Measurements from ENCODE around the gene UPK3A.
"Not testable (repeated sequence)": the region's sequence is repeated elsewhere in the genome, so short reads cannot be mapped to it uniquely, and the experiment has no call there.

The UPK3A gene

DNA sequence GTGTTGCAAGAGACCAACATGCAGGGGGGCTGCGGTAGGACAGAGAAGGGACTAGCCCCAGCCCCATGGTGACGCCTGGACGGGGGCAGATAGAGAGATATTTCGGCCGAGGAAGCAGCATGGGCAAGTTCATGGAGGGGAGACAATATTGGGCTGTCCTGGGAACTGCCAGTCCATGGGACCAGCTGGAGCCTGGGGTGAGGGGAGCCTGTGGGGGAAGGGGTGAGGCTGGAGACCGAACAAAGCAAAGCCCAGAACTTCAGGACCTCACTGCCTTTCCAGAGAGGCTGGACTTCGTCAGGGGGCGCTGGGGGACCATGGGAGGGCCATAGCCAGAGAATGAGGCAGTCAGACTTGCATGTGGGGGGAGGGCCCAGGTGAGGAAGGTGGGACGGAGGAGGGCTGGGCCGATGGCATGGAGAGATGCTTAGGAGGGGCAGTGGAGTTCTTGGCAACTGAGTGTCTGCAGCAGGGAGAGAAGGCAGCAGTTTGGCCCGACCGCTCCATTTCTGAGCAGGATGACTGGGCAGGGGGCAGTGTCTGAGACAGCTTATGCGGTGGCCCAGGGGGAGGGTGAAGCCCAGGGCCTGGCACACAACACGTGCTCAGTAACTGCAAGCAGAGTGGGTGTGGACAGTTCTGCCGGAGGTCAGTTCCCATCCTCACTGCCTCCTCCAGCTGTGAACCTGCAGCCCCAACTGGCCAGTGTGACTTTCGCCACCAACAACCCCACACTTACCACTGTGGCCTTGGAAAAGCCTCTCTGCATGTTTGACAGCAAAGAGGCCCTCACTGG is 712 bp downstream of the UPK3A start:
- no peak for DNase-seq

DNA sequence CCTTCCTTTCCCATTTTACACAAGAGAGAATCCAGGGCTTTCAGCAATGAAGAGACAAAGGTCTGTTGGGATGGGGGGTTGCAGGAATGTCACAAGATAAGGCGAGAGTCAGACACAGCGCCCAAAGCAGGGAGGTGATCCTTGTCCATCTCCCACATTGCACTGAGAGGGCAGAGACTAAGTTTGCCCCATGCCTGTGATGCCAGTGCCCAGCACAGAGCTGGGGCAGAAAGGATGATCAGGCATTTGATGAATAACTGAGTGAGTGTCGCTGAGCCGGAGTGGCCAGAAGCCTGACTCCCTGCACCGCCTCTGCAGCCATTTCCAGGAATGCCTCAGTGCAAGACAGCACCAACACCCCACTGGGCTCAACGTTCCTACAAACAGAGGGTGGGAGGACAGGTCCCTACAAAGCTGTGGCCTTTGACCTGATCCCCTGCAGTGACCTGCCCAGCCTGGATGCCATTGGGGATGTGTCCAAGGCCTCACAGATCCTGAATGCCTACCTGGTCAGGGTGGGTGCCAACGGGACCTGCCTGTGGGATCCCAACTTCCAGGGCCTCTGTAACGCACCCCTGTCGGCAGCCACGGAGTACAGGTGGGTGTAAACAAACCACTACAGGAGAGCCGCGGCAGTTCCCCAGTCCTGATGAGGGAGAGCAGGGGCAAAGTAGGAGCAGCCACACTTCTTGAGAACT is 2.3 kb downstream of the UPK3A start:
- DNase-seq = no peak

DNA sequence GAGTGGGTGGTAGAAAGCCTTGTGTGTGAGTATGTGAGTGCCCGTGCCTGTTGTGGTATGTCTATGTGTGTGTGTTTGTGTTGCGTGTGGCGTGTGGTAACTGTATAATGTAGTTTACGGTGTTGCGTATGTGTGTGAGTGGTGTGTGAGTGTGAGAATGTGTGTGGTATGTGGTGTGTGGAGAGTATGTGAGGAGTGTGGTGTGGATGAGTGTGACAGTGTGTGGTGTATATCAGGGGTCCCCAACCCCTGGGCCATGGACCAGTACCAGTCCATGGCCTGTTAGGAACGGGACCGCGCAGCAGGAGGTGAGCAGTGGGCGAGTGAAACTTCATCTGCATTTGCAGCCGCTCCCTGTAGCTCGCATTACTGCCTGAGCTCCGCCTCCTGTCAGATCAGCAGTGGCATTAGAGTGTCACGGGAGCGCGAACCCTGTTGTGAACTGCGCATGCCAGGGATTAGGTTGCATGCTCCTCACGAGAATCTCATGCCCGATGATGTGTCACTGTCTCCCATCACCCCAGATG is 5.7 kb downstream of the UPK3A start:
- DNase-seq = peak; percentile 88

DNA sequence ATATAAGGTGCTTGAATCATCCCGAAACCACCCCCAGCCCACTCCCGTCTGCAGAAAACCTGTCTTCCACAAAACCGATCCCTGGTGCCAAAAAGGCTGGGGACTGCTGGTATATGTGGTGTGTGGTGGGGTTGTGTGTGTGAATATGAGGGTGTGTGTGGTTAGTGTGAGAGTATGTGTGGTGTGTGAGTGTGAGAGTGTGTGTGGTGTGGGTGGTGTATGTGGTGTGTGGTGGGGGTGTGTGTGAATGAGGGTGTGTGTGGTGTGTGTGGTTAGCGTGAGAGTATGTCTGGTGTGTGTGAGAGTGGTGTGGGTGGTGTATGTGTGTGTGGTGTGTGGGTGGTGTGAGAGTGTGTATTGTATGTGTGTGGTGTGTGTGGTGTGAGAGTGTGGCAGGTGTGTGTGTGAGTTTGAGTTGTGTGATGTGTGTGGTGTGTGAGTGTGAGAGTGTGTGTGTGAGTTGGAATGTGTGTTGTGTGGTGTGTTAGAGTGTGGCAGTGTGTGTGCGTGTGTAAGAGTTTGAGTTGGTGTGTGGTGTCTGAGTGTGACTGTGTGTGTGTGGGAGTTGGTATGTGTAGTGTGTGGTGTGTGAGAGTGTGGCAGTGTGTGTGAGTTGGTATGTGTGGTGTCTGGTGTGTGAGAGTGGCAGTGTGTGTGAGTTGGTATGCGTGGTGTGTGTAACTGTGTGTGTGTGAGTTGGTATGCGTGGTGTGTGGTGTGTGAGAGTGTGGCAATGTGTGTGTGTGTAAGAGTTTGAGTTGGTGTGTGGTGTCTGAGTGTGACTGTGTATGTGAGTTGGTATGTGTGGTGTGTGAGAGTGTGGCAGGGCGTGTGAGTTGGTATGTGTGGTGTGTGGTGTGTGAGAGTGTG is 6.5 kb downstream of the UPK3A start:
- no peak for DNase-seq

DNA sequence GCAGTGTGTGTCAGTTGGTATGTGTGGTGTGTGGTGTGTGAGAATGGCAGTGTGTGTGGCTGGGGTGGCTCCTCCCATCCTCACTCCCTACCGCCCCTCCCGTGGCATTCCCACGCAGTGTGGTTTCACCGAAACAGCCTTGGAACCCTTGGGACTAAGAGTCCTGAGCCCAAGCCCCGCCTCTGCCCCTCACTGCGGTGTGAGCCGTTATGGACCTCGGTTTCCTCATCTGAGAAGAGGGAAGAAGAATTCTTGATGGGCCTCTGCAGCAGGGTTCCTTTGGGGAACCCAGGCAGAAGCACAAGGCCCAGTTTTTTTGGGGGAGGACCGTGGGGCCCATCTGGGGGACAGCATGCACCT is 7.2 kb downstream of the UPK3A start:
- no peak for DNase-seq

DNA sequence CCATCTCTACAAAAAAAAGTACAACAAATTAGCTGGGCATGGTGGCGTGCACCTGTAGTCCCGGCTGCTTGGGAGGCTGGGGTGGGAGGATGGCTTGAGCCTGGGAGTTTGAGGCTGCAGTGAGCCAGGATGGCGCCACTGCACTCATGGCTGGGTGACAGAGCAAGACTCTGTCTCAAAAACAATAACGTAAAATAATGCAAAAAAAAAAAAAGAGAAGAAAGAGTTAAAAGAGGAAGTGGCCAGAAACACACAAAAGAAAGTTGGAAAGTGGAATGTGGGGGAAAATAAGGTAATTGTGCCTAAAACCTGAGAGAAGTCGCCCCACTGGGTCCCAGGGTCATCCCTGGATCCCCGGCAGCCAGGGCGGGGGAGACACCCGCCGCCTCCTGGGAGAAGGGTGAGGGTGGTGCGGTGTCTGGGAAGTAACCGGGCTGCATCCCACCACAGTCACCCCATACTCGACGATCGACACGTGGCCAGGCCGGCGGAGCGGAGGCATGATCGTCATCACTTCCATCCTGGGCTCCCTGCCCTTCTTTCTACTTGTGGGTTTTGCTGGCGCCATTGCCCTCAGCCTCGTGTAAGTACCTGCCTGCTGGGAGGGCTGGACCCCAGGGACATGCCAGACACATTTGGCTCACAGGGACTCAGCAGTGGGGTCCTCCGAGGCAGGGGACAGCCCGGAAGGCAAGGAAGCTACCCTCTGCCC is 8.1 kb downstream of the UPK3A start:
- no peak for DNase-seq

- DNase-seq = no peak
These were observed 9.3 kb downstream of the UPK3A start for GRCh38 chr22:45294030-45294429.

DNA sequence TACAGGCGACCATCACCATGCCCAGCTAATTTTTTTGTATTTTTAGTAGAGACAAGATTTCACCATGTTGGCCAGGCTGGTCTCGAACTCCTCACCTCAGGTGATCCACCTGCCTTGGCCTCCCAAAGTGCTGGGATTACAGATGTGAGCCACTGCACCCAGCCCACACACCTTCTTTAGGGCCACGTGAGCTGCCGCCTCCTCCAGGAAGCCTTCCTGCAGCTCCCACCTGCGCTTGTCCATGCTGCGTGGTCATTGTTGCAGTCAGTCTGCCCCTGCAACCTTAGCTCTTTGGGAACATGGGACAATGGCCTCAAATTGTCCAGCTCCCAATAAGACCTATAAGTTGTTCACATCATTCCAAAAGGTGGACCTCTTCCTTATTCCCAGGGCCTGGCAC is 10.3 kb downstream of the UPK3A start:
- DNase-seq = not testable (repeated sequence)

- DNase-seq = no peak
These were observed 10.7 kb downstream of the UPK3A start for GRCh38 chr22:45295492-45295891.

GRCh38 chr22:45296628-45297297 is 12.0 kb downstream of the UPK3A start:
- no peak for DNase-seq

DNA sequence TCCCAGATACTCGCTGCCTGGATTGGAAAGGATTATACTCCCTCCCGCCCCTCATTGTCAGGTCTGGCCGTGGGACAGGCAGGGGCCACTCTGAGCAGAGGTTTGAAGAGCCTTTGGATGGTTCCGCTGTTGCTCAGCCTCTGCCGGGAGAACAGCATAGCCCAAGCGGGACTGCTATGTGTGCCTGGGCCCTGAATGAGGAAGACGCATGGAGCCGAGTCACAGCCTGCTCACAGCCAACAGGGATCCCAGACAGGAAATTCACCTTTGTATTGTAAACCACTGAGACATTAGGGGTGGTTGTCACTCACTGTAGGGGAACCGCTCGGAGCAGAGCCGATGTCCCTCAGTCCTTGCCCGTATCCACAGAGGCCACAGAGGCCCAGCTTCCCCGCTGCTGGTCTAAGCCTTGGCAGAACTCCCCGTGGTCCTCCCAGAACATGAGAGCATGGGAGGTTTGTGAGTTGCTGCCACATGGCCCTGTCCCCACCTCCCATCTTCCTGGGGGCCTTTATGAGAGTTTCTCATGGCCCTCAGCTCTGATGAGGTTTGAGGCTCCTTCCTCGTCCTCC is 14.3 kb downstream of the UPK3A start:
- DNase-seq = no peak

DNA sequence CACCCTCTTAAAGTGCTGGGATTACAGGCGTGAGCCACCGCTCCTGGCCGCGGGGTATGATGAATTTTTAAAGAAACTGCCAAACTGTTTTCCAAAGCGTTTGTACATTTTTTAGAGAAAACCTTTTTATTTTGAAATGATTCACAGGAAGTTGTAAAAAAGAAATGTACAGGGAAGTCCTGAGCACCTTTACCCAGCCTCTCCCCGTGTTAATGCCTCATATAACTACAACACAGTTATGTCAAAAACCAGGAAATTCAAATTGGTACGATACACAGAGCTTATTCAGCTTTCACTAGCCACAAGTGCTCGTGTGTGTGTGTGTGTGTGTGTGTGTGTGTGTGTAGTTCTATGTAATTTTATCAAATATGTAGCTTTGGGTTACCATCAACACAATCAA is 18.0 kb downstream of the UPK3A start:
- DNase-seq = no peak

DNA sequence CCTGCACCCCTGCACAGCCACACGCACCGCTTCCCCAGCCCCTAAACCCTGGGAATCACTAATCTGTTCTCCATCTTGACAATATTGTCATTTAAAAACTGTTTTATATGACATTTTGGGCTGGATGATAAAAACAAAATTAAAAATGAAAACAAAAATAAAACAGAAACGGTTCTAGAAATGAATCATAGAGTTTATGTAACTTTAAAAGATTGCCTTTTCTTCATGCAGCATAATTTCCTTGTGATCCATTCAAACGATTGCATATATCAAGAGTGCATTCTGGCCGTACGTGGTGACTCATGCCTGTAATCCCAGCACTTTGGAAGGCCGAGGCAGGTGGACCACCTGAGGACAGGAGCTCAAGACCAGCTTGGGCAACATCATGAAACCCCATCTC is 18.4 kb downstream of the UPK3A start:
- no peak for DNase-seq

GRCh38 chr22:45304971-45305370 is 20.2 kb downstream of the UPK3A start:
- DNase-seq = no peak

DNA sequence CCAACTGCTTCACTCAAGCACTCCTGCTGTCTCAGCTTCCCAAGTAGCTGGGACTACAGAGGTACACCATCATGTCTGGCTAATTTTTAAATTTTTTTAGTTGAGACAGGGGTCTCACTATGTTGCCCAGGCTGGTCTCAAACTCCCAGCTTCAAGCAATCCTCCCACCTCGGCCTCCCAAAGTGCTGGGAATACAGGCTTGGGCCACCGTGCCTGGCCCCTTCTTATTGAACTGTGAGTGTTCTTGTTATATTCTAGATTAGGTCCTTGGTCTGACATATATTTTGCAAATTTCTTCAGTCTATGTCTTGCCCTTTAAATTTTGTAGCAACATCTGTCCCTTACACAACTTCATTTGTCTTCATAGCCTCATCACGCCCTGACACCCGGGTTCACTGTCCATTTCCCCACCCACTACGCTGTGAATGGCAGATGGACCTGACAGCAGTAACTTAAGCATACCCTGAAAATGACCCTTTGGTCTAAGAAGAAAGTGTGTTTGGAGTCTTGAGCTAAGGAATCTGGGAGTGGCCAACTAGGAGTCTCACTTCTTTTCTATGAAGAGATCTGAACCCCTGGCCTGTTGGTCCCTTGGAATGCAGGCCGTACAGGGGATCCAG is 20.8 kb downstream of the UPK3A start:
- no peak for DNase-seq

GRCh38 chr22:45306139-45306538 is 21.4 kb downstream of the UPK3A start:
- DNase-seq = no peak

GRCh38 chr22:45308391-45308956 is 23.7 kb downstream of the UPK3A start:
- no peak for DNase-seq

DNA sequence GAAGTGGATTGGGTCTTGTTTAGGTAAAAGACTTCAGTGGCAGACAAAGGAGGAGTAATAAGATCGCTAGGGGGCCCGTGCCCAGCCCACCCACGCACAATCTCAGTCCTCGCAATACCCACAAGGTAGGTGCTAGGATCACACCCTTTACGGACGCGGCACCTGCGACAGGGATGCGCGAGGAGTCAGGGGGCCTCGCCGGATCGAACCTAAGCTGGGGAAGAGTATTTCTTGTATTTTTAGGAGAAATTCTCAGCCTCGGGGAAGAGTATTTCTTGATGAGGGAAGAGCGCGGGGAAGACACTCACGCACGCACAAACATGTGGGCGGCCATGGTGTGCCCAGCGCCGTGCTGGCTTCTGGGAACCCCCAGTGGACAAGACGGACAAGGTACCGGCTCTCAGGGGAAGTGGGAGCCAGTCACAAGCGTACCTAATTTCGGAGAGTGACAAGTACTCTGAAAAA is 24.2 kb downstream of the UPK3A start:
- no peak for DNase-seq

DNA sequence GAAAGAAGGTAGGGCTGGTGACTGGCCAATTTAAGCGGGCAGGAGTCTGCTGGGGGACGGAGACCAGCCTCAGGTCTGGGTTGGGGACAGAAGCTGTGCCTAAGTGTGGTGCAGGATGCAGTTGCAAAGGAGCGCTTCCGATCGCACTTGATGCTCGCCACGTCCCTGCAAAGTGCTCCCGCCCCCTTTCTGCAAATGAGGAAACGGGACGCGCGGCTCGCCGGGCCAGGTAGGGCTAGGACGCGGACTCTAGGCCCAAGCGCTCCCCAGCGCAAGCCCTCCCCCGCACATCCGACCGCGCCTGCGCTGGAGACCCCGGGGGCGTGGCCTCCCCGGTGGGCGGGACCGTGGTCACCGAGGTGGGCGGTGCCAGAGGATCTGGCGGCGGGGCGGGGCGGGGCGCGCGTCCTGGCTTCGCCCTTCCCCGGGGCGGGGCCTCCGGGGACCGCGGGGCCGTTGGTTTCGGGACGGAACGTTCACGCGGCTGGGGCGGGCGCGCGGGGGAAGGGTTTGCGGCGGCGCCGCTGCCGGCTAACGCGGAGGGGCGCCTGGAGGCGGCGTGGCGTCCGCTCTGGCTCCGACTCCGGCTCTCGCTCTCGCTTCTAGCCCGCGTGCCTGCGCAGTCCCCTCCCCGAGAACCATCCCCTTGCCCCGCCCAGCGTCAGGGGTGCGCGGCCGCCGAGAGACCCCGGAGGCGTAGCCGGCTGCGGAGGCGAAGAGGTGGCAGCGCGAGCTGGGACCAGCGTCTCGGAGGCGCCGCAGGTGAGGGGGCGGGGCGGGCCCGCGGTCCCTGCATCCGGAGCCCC is 24.9 kb downstream of the UPK3A start, which contains the start of gene FAM118A:
Gene FAM118A, plus strand, starts transcription at position 513 of the 806 bp plus-strand sequence. CDS start 12,446 bp downstream, outside the sequence.
- peak; percentile 89 for DNase-seq

Measured in NCI-H82 (cell line).